Stimulated activated CD4-positive, alpha-beta T cell treated with anti-CD3 and anti-CD28 coated beads, Interleukin-12 subunit alpha, Interleukin-12 subunit beta, amount 100 ng/mL, for 48 hours (primary cell): ENCODE measurements around the gene TLCD3B.

Source experiments
- DNase-seq, 3 donors: peaks; one replicate each; pipeline ENCODE4 v3.0.0-alpha.2; 2020; ENCODE audit warnings: low read depth in 2 of 3, low spot score in 1 of 3

TLCD3B gene

GRCh38 chr16:30006659-30007377, 24.3 kb downstream of the TLCD3B start:
- DNase-seq = no peak

GRCh38 chr16:30006095-30006473, 25.0 kb downstream of the TLCD3B start:
- no peak for DNase-seq

GRCh38 chr16:30005341-30006094, 25.6 kb downstream of the TLCD3B start:
- no peak for DNase-seq

GRCh38 chr16:30004811-30005242, 26.2 kb downstream of the TLCD3B start:
- no peak for DNase-seq

- no peak for DNase-seq
These were observed 26.7 kb downstream of the TLCD3B start for GRCh38 chr16:30004424-30004776.

- no peak for DNase-seq
These were observed 27.2 kb downstream of the TLCD3B start for GRCh38 chr16:30003670-30004423.

GRCh38 chr16:30002614-30003346, 28.3 kb downstream of the TLCD3B start:
- DNase-seq = no peak

GRCh38 chr16:30000735-30001631, 30.1 kb downstream of the TLCD3B start:
- DNase-seq = no peak

GRCh38 chr16:29999605-30000004, 31.5 kb downstream of the TLCD3B start:
- no peak for DNase-seq

GRCh38 chr16:29996766-29997250, 34.3 kb downstream of the TLCD3B start:
- no peak for DNase-seq

GRCh38 chr16:29995911-29996765, 34.9 kb downstream of the TLCD3B start, which contains the start of gene INO80E:
Gene INO80E, plus strand, starts transcription at chr16:29996241. Its CDS starts 70 bp downstream, at chr16:29996311.
- peak; percentile 99 for DNase-seq

GRCh38 chr16:29995324-29995910, 35.7 kb downstream of the TLCD3B start, which contains the start of gene HIRIP3:
Gene HIRIP3, minus strand, starts transcription at chr16:29995617. Its CDS starts 12 bp downstream, at chr16:29995605.
- DNase-seq = peak; percentile 77 to 83 (median 81)

- DNase-seq = peak; percentile 56 to 71 (median 70)
These were observed 36.3 kb downstream of the TLCD3B start for GRCh38 chr16:29994600-29995323.

GRCh38 chr16:29993903-29994599, 37.0 kb downstream of the TLCD3B start:
- DNase-seq = no peak

GRCh38 chr16:29993191-29993902, 37.7 kb downstream of the TLCD3B start:
- DNase-seq = no peak

GRCh38 chr16:29992344-29992967, 38.6 kb downstream of the TLCD3B start:
- no peak for DNase-seq
